ENCODE measurements around the gene C3orf80.

C3orf80 gene

DNA sequence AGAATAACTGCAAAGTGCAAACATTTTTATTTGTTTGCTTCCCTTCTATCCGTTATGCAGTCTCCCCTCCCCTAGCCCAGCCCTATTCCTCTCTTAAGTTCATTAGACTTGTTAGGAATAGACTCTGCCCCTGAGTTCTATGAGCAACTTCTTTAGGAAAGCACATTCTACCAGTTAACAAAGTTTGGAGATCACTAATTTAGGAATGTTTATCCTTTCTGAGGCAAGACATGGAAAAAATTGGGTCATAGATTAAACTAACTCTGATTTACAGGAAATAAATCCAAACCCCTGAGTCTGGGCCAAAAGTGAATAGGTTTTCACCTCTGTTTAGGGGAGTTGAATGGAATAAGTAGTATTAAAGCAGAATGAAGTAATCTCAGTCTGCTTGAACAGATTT, 34.4 kb downstream of the C3orf80 start:
- no peaks in the 10 kb centered on the region for H3K4me1 ChIP-seq
- no peak overlapping the region for H3K4me3 ChIP-seq
- no peak overlapping the region for H3K9ac ChIP-seq
- H3K4me2 ChIP-seq = no peak overlapping the region
- H3K9me3 ChIP-seq (replicated peaks in 1 of 11) = no peaks in the 10 kb centered on the region
- H3K36me3 ChIP-seq = peaks cover 0 to 21% (median 14%) of the 10 kb centered on the region in 11 experiments; a peak in 13 of 22 replicates
- H4K20me1 ChIP-seq = no peaks in the 10 kb centered on the region
- TF ChIP-seq Cebpa-rat (IDR thresholded peaks at IDR 0.05) = no peak
- H3K27ac ChIP-seq = no peak overlapping the region
- no peaks in the 10 kb centered on the region for H3K27me3 ChIP-seq

DNA sequence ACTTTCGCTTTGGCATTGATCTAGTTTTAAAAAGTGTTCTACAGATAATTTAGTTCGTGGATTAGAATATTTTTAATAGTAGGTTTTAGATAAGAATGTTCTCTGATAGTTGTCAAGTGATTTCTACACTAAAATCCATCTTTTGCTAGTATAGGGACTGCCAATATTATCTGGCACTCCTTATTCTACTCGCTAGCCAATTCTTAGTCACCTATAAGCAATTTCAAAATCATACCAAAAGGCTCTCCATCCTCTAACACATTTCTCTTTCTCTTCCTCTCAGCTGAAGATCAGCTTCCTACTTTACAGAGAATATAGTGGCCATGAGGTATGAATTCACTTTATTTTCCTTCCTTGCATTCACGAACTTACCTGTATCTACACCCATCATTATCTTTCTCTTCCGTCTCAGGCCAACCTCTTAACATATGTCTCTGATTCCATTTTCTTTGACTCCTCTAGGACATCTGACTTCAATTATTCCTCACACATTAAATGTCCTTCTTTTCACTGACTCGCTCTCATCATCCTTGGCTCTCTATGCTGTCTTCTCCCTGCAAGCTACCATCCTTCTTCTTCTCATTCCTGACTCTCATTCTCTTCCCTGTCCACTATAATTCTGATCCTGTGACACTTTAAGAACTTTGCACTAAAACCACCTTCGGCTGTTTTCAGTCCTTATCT, 35.5 kb downstream of the C3orf80 start:
- Histone ChIP-seq H3K4me2 (no peak overlapping the region), H3K4me1 (no peaks in the 10 kb centered on the region), H3K27me3 (no peaks in the 10 kb centered on the region), H3K4me3 (no peak overlapping the region), H3K36me3 (peaks cover 0 to 22% (median 15%) of the 10 kb centered on the region in 11 experiments; a peak in 13 of 22 replicates), H3K9ac (no peak overlapping the region), H3K27ac (no peak overlapping the region), H3K9me3 (replicated peaks in 1 of 11) (no peaks in the 10 kb centered on the region), H4K20me1 (no peaks in the 10 kb centered on the region)
- TF ChIP-seq Cebpa-rat (IDR thresholded peaks at IDR 0.05) = no peak

DNA sequence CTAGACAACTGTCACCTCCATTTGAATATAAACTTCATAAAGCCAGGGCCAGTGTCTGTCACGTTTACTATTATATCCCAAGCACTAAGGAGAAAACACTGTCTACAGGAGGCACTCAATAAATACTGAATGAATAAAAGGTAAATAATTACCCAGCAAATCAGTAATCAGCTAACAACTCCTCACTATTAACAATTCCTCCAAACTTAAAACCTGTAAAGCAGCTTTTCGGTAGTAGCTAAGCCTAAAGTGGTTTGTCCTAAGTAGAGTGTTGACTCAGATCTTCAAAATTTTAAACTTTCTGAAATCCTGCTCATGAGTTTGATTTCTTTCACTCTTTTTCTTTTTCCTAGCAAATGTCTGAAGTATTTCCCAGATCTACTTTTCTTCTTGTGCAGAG, 39.9 kb downstream of the C3orf80 start:
- TF ChIP-seq Cebpa-rat (IDR thresholded peaks at IDR 0.05) = no peak
- no peak overlapping the region for H3K9ac ChIP-seq
- H3K27me3 ChIP-seq = no peaks in the 10 kb centered on the region
- H4K20me1 ChIP-seq = no peaks in the 10 kb centered on the region
- H3K4me2 ChIP-seq = no peak overlapping the region
- H3K9me3 ChIP-seq (replicated peaks in 1 of 11) = no peaks in the 10 kb centered on the region
- peaks cover 4 to 28% (median 11%) of the 10 kb centered on the region in 11 experiments; a peak in 11 of 22 replicates for H3K36me3 ChIP-seq
- no peak overlapping the region for H3K27ac ChIP-seq
- no peak overlapping the region for H3K4me3 ChIP-seq
- no peaks in the 10 kb centered on the region for H3K4me1 ChIP-seq

Measured in BLaER1 treated with 17β-estradiol and CSF1 and Interleukin-3, amounts not matched to agents 10 nM and 100 nM (cell line).